IMR-90 (cell line): ENCODE results near the gene KRTAP10-1. TPM values are rescaled to one million over a fixed set of nuclear protein-coding genes. Genes with fewer than 3 reads are reported as not detected.

Source experiments
- ATAC-seq: fragments of 200-7000 bp; cut with Tn5 transposase; 2 replicates; pipeline ENCODE4 v1.9.1; 2020; ENCODE audit warnings: low read depth, mild to moderate bottlenecking, moderate library complexity
- BruUV-seq: library from RNA; stranded (reverse); fragments of 400-500 nt; replicated peaks from 2 replicates; lab custom pipeline; 2021; lab: Mats Ljungman, UMichigan
- CTCF ChIA-PET: fragments of 300-600 bp; formaldehyde crosslinking; extraction: SDS; loops from one replicate; lab custom pipeline; 2021; ENCODE audit warnings: antibody characterized with exemption; lab: Yijun Ruan, JAX
- POLR2A ChIA-PET: fragments of 300-600 bp; sonication (Branson Sonifier 250); formaldehyde crosslinking; loops from one replicate; lab custom pipeline; 2022; ENCODE audit warnings: antibody characterized with exemption; ENCODE audit not compliant: unreplicated experiment; lab: Charles Lee
- DNase-seq: peaks from one replicate; pipeline ENCODE4 v3.0.0; 2013
- H2AFZ ChIP-seq: replicated peaks from 2 replicates; pipeline ENCODE3; 2013; ENCODE audit warnings: low read length, mild to moderate bottlenecking; ENCODE audit not compliant: poor library complexity
- H2AK5ac ChIP-seq: 2 replicates; pipeline ENCODE4 v1.6.1; 2013; ENCODE audit warnings: low read depth, low read length, inconsistent platforms
- H2AK9ac ChIP-seq: replicated peaks from 2 replicates; pipeline ENCODE3; 2013; ENCODE audit warnings: mild to moderate bottlenecking, low read depth, low read length, moderate library complexity; ENCODE audit not compliant: poor library complexity
- H2BK120ac ChIP-seq: 2 replicates; pipeline ENCODE4 v1.6.1; 2013; ENCODE audit warnings: low read depth, low read length, inconsistent platforms
- H2BK15ac ChIP-seq: 3 replicates; pipeline ENCODE4 v1.6.1; 2013; ENCODE audit warnings: low read depth, low read length, inconsistent platforms
- H2BK20ac ChIP-seq: 2 replicates; pipeline ENCODE4 v1.6.1; 2013; ENCODE audit warnings: low read depth, mild to moderate bottlenecking, inconsistent platforms, low read length, moderate library complexity
- H2BK5ac ChIP-seq: 2 replicates; pipeline ENCODE4 v1.6.1; 2013; ENCODE audit warnings: mild to moderate bottlenecking, low read depth, low read length, inconsistent platforms; ENCODE audit not compliant: poor library complexity, severe bottlenecking
- H3K14ac ChIP-seq: replicated peaks from 2 replicates; pipeline ENCODE4 v1.6.1; 2013; ENCODE audit warnings: low read depth, low read length, inconsistent platforms
- H3K18ac ChIP-seq: 2 replicates; pipeline ENCODE4 v1.6.1; 2013; ENCODE audit warnings: low read depth, low read length, control low read depth
- H3K23ac ChIP-seq: 2 replicates; pipeline ENCODE4 v1.6.1; 2013; ENCODE audit warnings: low read depth, low read length, inconsistent platforms
- H3K27ac ChIP-seq: 2 replicates; pipeline ENCODE4 v1.5.1; 2013; ENCODE audit warnings: mild to moderate bottlenecking, control low read depth, low read length; ENCODE audit not compliant: insufficient read depth
- H3K27me3 ChIP-seq: 2 replicates; pipeline ENCODE4 v1.6.1; 2013; ENCODE audit warnings: low read length; ENCODE audit not compliant: control insufficient read depth, insufficient read depth
- H3K36me3 ChIP-seq: 2 replicates; pipeline ENCODE4 v1.6.1; 2013; ENCODE audit warnings: low read length, mixed read lengths; ENCODE audit not compliant: control insufficient read depth, insufficient read depth
- H3K4ac ChIP-seq: 2 replicates; pipeline ENCODE4 v1.6.1; 2013; ENCODE audit warnings: low read depth, low read length, inconsistent platforms
- H3K4me1 ChIP-seq: 2 replicates; pipeline ENCODE4 v1.6.1; 2013; ENCODE audit warnings: low read length, mixed read lengths; ENCODE audit not compliant: control insufficient read depth, insufficient read depth
- H3K4me2 ChIP-seq: 2 replicates; pipeline ENCODE4 v1.6.1; 2013; ENCODE audit warnings: low read depth, mild to moderate bottlenecking, control low read depth, low read length, moderate library complexity
- H3K4me3 ChIP-seq: 2 replicates; pipeline ENCODE4 v1.5.1; 2013; ENCODE audit warnings: low read depth, mild to moderate bottlenecking, control low read depth, low read length, moderate library complexity; ENCODE audit not compliant: insufficient read depth
- H3K56ac ChIP-seq: 2 replicates; pipeline ENCODE4 v1.6.1; 2013; ENCODE audit warnings: low read length, inconsistent platforms; ENCODE audit not compliant: insufficient read depth; ENCODE audit errors: extremely low read depth
- H3K79me1 ChIP-seq, 2 experiments: 2 replicates each; pipeline ENCODE4 v1.6.1; 2013; ENCODE audit warnings: low read length in 2 of 2, inconsistent platforms in 1 of 2, low read depth in 1 of 2
- H3K9ac ChIP-seq: 2 replicates; pipeline ENCODE4 v1.6.1; 2013; ENCODE audit warnings: low read depth, low read length, control low read depth
- H3K9me1 ChIP-seq: 2 replicates; pipeline ENCODE4 v1.6.1; 2013; ENCODE audit warnings: low read length, inconsistent platforms; ENCODE audit not compliant: insufficient read depth
- H3K9me3 ChIP-seq: 2 replicates; pipeline ENCODE4 v1.6.1; 2013; ENCODE audit warnings: low read length; ENCODE audit not compliant: control insufficient read depth, insufficient read depth
- H4K20me1 ChIP-seq: 2 replicates; pipeline ENCODE4 v1.6.1; 2013; ENCODE audit warnings: low read length, inconsistent platforms; ENCODE audit not compliant: insufficient read depth
- H4K5ac ChIP-seq: 2 replicates; pipeline ENCODE4 v1.6.1; 2013; ENCODE audit warnings: mild to moderate bottlenecking, low read depth, low read length, control low read depth
- H4K8ac ChIP-seq, 2 experiments: 2 replicates each; pipeline ENCODE4 v1.6.1; 2013; ENCODE audit warnings: low read depth in 2 of 2, low read length in 2 of 2, control low read depth in 1 of 2, inconsistent platforms in 1 of 2
- H4K91ac ChIP-seq: 2 replicates; pipeline ENCODE4 v1.6.1; 2013; ENCODE audit warnings: low read depth, low read length, inconsistent platforms; ENCODE audit not compliant: insufficient read depth
- FOS ChIP-seq: fragments of 150-350 bp; IDR thresholded peaks from 2 replicates; pipeline ENCODE4 v1.6.1; 2016; ENCODE audit warnings: low read depth, low read length
- MAFK ChIP-seq: IDR thresholded peaks from 2 replicates; pipeline ENCODE4 v1.6.1; 2012; ENCODE audit warnings: low read depth, low read length, improper control_type of control experiment
- MXI1 ChIP-seq: IDR thresholded peaks from 2 replicates; pipeline ENCODE4 v1.6.1; 2012; ENCODE audit warnings: low read depth, mild to moderate bottlenecking, low read length, moderate library complexity, borderline replicate concordance
- POLR2A ChIP-seq: IDR thresholded peaks from 2 replicates; pipeline ENCODE4 v1.6.1; 2012; ENCODE audit warnings: mild to moderate bottlenecking, low read depth, low read length
- RCOR1 ChIP-seq: IDR thresholded peaks from 2 replicates; pipeline ENCODE4 v1.6.1; 2012; ENCODE audit warnings: mild to moderate bottlenecking, low read length, improper control_type of control experiment; ENCODE audit not compliant: insufficient replicate concordance
- RFX5 ChIP-seq: IDR thresholded peaks from 2 replicates; pipeline ENCODE4 v1.8.0; 2012; ENCODE audit warnings: low read depth, mild to moderate bottlenecking, low read length, moderate library complexity
- WGBS, 2 experiments: methylation state at CpG; one replicate each; pipeline versions ENCODE4 v1.1.5 to v1.1.7; 2013; ENCODE audit warnings: missing lambda C conversion rate in 2 of 2; ENCODE audit not compliant: insufficient read length in 1 of 2; ENCODE audit errors: extremely low coverage in 2 of 2; 5-methylcytosine and 5-hydroxymethylcytosine counted together
- dilution Hi-C: fragments of 300-500 bp; cut with HindIII; formaldehyde crosslinking; loops from one replicate; pipeline ENCODE4 v1.14.3; 2018; ENCODE audit warnings: low sequenced_read_pairs; ENCODE audit not compliant: unreplicated experiment
- in situ Hi-C: fragments of 300-500 bp; cut with MboI; formaldehyde crosslinking; loops from 3 replicates; pipeline ENCODE4 v1.14.3; 2019; ENCODE audit warnings: low sequenced_read_pairs, inconsistent platforms, mixed read lengths
- intact Hi-C: fragments of 100-400 bp; cut with micrococcal nuclease; formaldehyde crosslinking; loops from 2 replicates; pipeline ENCODE4 v1.10.0; 2022
- polyA plus RNA-seq, 3 experiments: library from polyadenylated mRNA; depleted of rRNA; stranded (reverse); fragments of >200 nt; gene quantifications; 2 replicates each; pipeline ENCODE4 v1.2.3, GENCODE V29; 2012; ENCODE audit warnings: low replicate concordance in 1 of 3
- total RNA-seq: library from RNA; depleted of rRNA; stranded (reverse); fragments of >200 nt; gene quantifications from 2 replicates; pipeline ENCODE4 v1.2.3, GENCODE V29; 2012

The KRTAP10-1 gene
- total and polyA plus RNA-seq, 2 of the 4 experiments (the other 2 are of a cell fraction): not detected

- H3K23ac ChIP-seq: no peak overlapping the region
- no peak overlapping the region for H3K56ac ChIP-seq
- no peaks in the 10 kb centered on the region for H3K9me1 ChIP-seq
- TF ChIP-seq MAFK (no peak), RCOR1 (no peak), FOS (no peak), RFX5 (no peak), MXI1 (no peak), POLR2A (no peak)
- no peak overlapping the region for H4K91ac ChIP-seq
- peaks cover 2% of the 10 kb centered on the region; the same call in 1 of the 2 replicates for H3K27me3 ChIP-seq
- no peaks in the 10 kb centered on the region; the same call in 1 of the 2 replicates for H3K9me3 ChIP-seq
- no peak overlapping the region for H2AK5ac ChIP-seq
- no peak overlapping the region for H2BK120ac ChIP-seq
- no peak for DNase-seq
- no peak overlapping the region for H3K4ac ChIP-seq
- no peak overlapping the region for H3K9ac ChIP-seq
- H3K14ac ChIP-seq: no peak overlapping the region
- no peak overlapping the region for H2BK15ac ChIP-seq
- no peak for ATAC-seq
- H3K4me3 ChIP-seq: no peak overlapping the region
- no peaks in the 10 kb centered on the region for H3K36me3 ChIP-seq
- CTCF ChIA-PET: no interaction called here
- in situ Hi-C loops: loop anchor here (25.0 kb wide), 1 partner anchor 425 kb away; the partner anchor contains the start of gene SLX9
- BruUV-seq: no TSS peak
- H3K27ac ChIP-seq: no peak overlapping the region
- H2BK5ac ChIP-seq: no peak overlapping the region
- no peaks in the 10 kb centered on the region for H4K20me1 ChIP-seq
- H3K79me1 ChIP-seq: no peaks in the 10 kb centered on the region
- no peak overlapping the region for H4K8ac ChIP-seq
- H3K4me1 ChIP-seq: no peaks in the 10 kb centered on the region
- H2AK9ac ChIP-seq: no peak overlapping the region
- H4K5ac ChIP-seq: no peak overlapping the region
- intact Hi-C loops: no loop called here
- H2BK20ac ChIP-seq: no peak overlapping the region
- WGBS, 2 experiments: 65% methylated on average over 5 of the region's 21 CpGs; no CpG with 5 or more reads in 1 of the 2 experiments
- dilution Hi-C loops: no loop called here
- H3K18ac ChIP-seq: no peak overlapping the region
- no peak overlapping the region for H2AFZ ChIP-seq
- POLR2A ChIA-PET: no interaction called here
- H3K4me2 ChIP-seq: no peak overlapping the region
Measured at GRCh38 chr21:44512496-44513388, 27.3 kb downstream of the KRTAP10-1 start.
